ENCODE results near the gene PRPF19. TPM values are rescaled to one million over a fixed set of nuclear protein-coding genes. Genes with fewer than 3 reads are reported as not detected.

Gene PRPF19
- polyA plus RNA-seq, 2 of the 4 experiments (the other 2 are of a cell fraction): 41.1 to 177 TPM

- WGBS (ENCODE audit: missing lambda C conversion rate): 53% methylated on average over 4 of the region's 4 CpGs
- CTCF ChIA-PET: interaction anchor here (0.8 to 4.3 kb wide), 4 partner anchors 9 to 180 kb away, joined by 3 to 10 read pairs (median 5); no protein-coding TSS in a partner anchor
- POLR2A ChIA-PET: no interaction called here
These were observed 35.8 kb upstream of the PRPF19 start for GRCh38 chr11:60942219-60942618.

GRCh38 chr11:60941371-60942119 lies 35.2 kb upstream of the PRPF19 start:
- FAIRE-seq (no peak), DNase-seq (ENCODE audit: low read depth in 1 of 2, low spot score in 1 of 2) (no peak), ATAC-seq (no peak)
- Histone ChIP-seq H3K4me2 (no peak overlapping the region), H3K4me1 (no peaks in the 10 kb centered on the region), H3K9me3 (no peaks in the 10 kb centered on the region), H3K27ac (no peak overlapping the region), H3K4me3 (no peak overlapping the region)
- POLR2A ChIA-PET: no interaction called here
- CTCF ChIA-PET: interaction anchor here (1.0 to 4.3 kb wide), 5 partner anchors 8 to 113 kb away, joined by 3 to 10 read pairs (median 6); no protein-coding TSS in a partner anchor
- TF ChIP-seq CHD2 (IDR thresholded peaks at IDR 0.05; ENCODE audit: low read length, partially characterized antibody): no peak
- TF ChIP-seq FOSL2 (IDR thresholded peaks at IDR 0.05): no peak
- no peak for TF ChIP-seq FOSL2 (CRISPR knock-in tag; IDR thresholded peaks at IDR 0.05)
- 58% methylated on average over 6 of the region's 6 CpGs for WGBS (ENCODE audit: missing lambda C conversion rate)

More at GRCh38 chr11:60942219-60942618, 35.8 kb upstream of the PRPF19 start:
- Histone ChIP-seq H3K27ac (no peak overlapping the region), H3K4me2 (no peak overlapping the region), H3K4me1 (no peaks in the 10 kb centered on the region), H3K9me3 (no peaks in the 10 kb centered on the region), H3K4me3 (no peak overlapping the region)
- FAIRE-seq: no peak
- no peak for DNase-seq (ENCODE audit: low read depth in 1 of 2, low spot score in 1 of 2)
- TF ChIP-seq RCOR1 (IDR thresholded peaks at IDR 0.05; ENCODE audit: low read depth, low read length) (no peak), TP53 (CRISPR knock-in tag; IDR thresholded peaks at IDR 0.05) (no peak), HOXA7 (CRISPR knock-in tag; IDR thresholded peaks at IDR 0.05) (no peak), RNF2 (IDR thresholded peaks at IDR 0.05; ENCODE audit: borderline replicate concordance, low read depth) (no peak), CBX2 (IDR thresholded peaks at IDR 0.05; ENCODE audit: borderline replicate concordance, low read depth) (no peak), HOXB13 (CRISPR knock-in tag; IDR thresholded peaks at IDR 0.05; ENCODE audit: low read depth) (no peak)
- ATAC-seq: no peak

GRCh38 chr11:60939855-60940254 lies 33.5 kb upstream of the PRPF19 start:
- Histone ChIP-seq H3K4me1 (no peaks in the 10 kb centered on the region), H3K27ac (no peak overlapping the region), H3K9me3 (no peaks in the 10 kb centered on the region), H3K4me2 (no peak overlapping the region), H3K4me3 (no peak overlapping the region)
- 49% methylated on average over 2 of the region's 2 CpGs for WGBS (ENCODE audit: missing lambda C conversion rate)
- ChIA-PET POLR2A (no interaction called here), CTCF (interaction anchor here (0.8 to 4.3 kb wide), 6 partner anchors 8 to 248 kb away, joined by 3 to 10 read pairs (median 4); no protein-coding TSS in a partner anchor)
- DNase-seq (ENCODE audit: low read depth in 1 of 2, low spot score in 1 of 2) (no peak), ATAC-seq (no peak), FAIRE-seq (no peak)
- TF ChIP-seq E2F6 (IDR thresholded peaks at IDR 0.05; ENCODE audit: borderline replicate concordance, low read depth) (no peak), KDM1A (IDR thresholded peaks at IDR 0.05; ENCODE audit: low read depth) (no peak), CHD2 (IDR thresholded peaks at IDR 0.05; ENCODE audit: low read length, partially characterized antibody) (no peak), CHD4 (IDR thresholded peaks at IDR 0.05; ENCODE audit: borderline replicate concordance) (no peak), CEBPB (IDR thresholded peaks at IDR 0.05) (no peak), JUNB (IDR thresholded peaks at IDR 0.05) (no peak), MAZ (IDR thresholded peaks at IDR 0.05; ENCODE audit: borderline replicate concordance, low read depth, low read length) (no peak), SMC3 (IDR thresholded peaks at IDR 0.05) (no peak), RCOR1 (IDR thresholded peaks at IDR 0.05; ENCODE audit: low read depth, low read length) (no peak), ZC3H11A (IDR thresholded peaks at IDR 0.05) (no peak), NPAS2 (CRISPR knock-in tag; IDR thresholded peaks at IDR 0.05; ENCODE audit: borderline replicate concordance) (no peak), REST (IDR thresholded peaks at IDR 0.05) (no peak), USF2 (IDR thresholded peaks at IDR 0.05) (no peak), HOXA7 (CRISPR knock-in tag; IDR thresholded peaks at IDR 0.05) (no peak), HES2 (IDR thresholded peaks at IDR 0.05) (no peak)

Data from A549 (cell line).